Brain pericyte (primary cell): Measurements from ENCODE around the gene KLHDC9.
A peak's percentile ranks its signal among the peaks of the same experiment; 100 is the strongest.

Experiments used
- DNase-seq: peaks from one replicate; pipeline ENCODE4 v3.0.0-alpha.2; 2012; ENCODE audit warnings: low read depth, low spot score

The KLHDC9 gene

GRCh38 chr1:161131523-161132409 lies 33.6 kb downstream of the KLHDC9 start:
- DNase-seq = no peak

DNA sequence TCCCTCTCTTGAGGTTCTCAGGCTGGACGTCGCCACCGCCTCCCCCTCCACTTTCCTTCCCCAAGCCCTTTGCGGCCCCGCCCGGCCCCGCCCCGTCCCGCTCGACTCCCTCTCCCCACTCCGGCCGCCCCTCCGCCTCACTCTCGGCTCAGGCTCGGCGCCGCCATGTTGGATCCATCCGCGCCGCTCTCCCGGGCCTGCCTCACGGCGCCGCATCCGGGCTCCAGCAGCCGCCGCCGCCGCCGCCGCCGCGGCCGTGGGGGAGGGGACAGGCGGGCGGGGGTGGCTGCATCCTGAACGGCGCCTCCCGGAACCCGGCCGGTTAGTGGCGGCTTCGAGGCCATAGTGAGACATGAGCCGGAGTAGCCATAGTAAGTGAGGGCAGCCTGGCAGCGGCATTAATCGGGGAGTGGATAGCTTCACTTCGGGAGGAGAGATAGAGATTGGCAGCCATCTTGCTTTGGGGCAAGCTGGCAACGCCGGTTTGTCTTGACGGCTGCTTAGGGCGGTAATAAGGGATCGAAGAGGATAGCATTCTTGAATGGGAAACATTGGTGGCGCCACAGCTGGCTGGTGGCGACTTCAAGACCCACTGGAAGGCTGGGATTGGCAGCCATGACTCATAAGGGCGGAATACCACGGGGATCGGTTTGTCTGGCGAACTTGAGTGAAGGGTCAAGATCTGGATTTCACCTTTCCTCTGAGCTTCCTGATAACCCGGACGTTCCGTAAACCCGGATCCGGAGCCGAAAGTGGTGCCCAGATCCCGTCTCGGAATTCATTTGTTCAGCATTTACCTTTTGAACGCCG lies 34.5 kb downstream of the KLHDC9 start, which contains the start of gene DEDD:
DEDD (minus strand) TSS at position 258 of the 810 bp plus-strand sequence. CDS start 8,205 bp downstream, outside the sequence.
- DNase-seq = peak; percentile 89

GRCh38 chr1:161133220-161133740 lies 35.1 kb downstream of the KLHDC9 start:
- DNase-seq = no peak

DNA sequence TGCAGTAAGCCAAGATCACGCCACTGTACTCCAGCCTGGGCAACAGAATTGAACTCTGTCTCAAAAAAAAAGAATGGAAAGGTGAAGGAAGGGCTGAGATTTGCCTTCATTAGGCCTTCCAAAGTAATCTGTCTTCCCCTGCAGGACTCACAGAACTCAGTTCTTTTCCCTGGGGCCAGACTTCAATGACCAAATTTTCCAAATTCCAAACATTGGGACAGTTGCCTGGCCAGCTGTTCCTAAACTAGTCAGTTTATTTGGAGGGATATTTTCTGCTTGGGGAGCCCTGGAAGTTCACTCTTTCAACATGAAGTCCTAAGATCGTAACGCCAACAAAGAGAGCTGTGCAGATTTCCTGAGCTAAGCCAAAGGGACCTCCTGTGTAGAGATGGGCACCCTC lies 39.7 kb downstream of the KLHDC9 start:
- no peak for DNase-seq

GRCh38 chr1:161138431-161138830 lies 40.3 kb downstream of the KLHDC9 start:
- DNase-seq = no peak

DNA sequence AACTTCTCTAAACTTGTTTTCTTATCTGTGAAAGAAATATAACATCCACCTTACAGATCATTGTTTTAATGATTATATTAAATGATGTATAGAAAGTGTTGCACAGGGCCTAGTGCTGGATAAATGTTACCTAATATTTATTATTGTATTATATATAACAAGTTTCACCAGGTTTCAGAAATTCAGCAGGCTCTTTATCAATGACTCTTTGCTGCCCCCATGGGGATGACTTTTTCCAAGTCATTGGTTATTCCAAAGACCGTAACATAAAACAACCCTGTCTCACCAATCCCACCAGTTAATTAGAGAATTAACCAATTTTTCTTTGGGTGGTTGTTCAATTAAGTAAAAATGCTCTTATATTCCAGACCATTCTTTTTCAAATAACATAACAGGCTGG lies 41.6 kb downstream of the KLHDC9 start:
- no peak for DNase-seq

GRCh38 chr1:161140755-161141400 lies 42.7 kb downstream of the KLHDC9 start:
- DNase-seq = no peak

GRCh38 chr1:161145832-161146231 lies 47.7 kb downstream of the KLHDC9 start:
- no peak for DNase-seq
